Upper lobe of right lung (tissue), 1 donor: ENCODE results near the gene ALG12. TPM values are rescaled to one million over a fixed set of nuclear protein-coding genes. Genes with fewer than 3 reads are reported as not detected.

Experiments
- ATAC-seq: fragments of 200-7000 bp; cut with Tn5 transposase; one replicate; pipeline ENCODE4 v1.9.1; 2020; ENCODE audit warnings: mild to moderate bottlenecking, moderate library complexity
- DNase-seq: peaks from one replicate; pipeline ENCODE4 v3.0.0-alpha.2; 2020
- H3K27ac ChIP-seq: fragments of 200-600 bp; one replicate; pipeline ENCODE4 v1.8.0; 2022
- H3K27me3 ChIP-seq: fragments of 200-600 bp; one replicate; pipeline ENCODE4 v1.8.0; 2022; ENCODE audit warnings: mild to moderate bottlenecking
- H3K36me3 ChIP-seq: fragments of 200-600 bp; one replicate; pipeline ENCODE4 v1.8.0; 2022
- H3K4me1 ChIP-seq: fragments of 200-600 bp; one replicate; pipeline ENCODE4 v1.8.0; 2022
- H3K4me3 ChIP-seq: fragments of 200-600 bp; one replicate; pipeline ENCODE4 v1.8.0; 2022; ENCODE audit warnings: mild to moderate bottlenecking
- H3K9me3 ChIP-seq: fragments of 200-600 bp; one replicate; pipeline ENCODE4 v1.8.0; 2022
- intact Hi-C: fragments of 100-400 bp; cut with DNase I; formaldehyde crosslinking; loops from one replicate; pipeline ENCODE4 v1.11.0; 2022
- total RNA-seq: library from RNA; stranded (reverse); fragmentation: NEBNext Ultra II Directional; extraction: Animal tissue kit (Norgen Biotek cat#: 25700); gene quantifications from one replicate; pipeline ENCODE4 v1.2.1, GENCODE V29; 2021
- TF ChIP-seq, protein P1 (sequence below): fragments of 200-600 bp; IDR thresholded peaks from one replicate; pipeline ENCODE4 v1.8.0; 2022; ENCODE audit warnings: antibody characterized with exemption
- donor health status: DM: no; HTN: yes; CAD: no; lungs with severe emphysema.

The ALG12 gene
- total RNA-seq, 1 donor from 2014 or later, result 28.1 TPM

DNA sequence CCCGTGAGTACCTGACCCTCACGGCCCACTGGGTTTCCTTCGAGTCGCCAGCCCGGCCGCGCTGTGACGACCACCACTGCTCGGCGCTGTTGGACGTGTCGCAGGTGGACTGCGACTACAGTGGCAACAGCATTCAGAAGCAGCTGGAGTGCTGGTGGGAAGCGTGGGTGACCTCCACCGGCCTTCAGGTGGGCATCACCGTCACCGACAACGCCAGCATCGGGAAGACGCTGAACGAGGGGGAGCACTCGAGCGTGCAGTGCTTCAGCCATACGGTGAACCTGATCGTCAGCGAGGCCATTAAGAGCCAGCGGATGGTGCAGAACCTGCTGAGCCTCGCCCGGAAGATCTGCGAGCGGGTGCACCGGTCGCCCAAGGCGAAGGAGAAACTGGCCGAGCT is 32.4 kb downstream of the ALG12 start:
- Histone ChIP-seq H3K27me3 (no peaks in the 10 kb centered on the region), H3K36me3 (peaks cover 40% of the 10 kb centered on the region), H3K4me1 (no peaks in the 10 kb centered on the region), H3K4me3 (no peak overlapping the region), H3K9me3 (no peaks in the 10 kb centered on the region), H3K27ac (no peak overlapping the region)
- intact Hi-C loops, result no loop called here
- ATAC-seq (no peak), DNase-seq (peak; percentile 46)
- TF ChIP-seq, protein P1, sequence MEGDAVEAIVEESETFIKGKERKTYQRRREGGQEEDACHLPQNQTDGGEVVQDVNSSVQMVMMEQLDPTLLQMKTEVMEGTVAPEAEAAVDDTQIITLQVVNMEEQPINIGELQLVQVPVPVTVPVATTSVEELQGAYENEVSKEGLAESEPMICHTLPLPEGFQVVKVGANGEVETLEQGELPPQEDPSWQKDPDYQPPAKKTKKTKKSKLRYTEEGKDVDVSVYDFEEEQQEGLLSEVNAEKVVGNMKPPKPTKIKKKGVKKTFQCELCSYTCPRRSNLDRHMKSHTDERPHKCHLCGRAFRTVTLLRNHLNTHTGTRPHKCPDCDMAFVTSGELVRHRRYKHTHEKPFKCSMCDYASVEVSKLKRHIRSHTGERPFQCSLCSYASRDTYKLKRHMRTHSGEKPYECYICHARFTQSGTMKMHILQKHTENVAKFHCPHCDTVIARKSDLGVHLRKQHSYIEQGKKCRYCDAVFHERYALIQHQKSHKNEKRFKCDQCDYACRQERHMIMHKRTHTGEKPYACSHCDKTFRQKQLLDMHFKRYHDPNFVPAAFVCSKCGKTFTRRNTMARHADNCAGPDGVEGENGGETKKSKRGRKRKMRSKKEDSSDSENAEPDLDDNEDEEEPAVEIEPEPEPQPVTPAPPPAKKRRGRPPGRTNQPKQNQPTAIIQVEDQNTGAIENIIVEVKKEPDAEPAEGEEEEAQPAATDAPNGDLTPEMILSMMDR, result no peak

DNA sequence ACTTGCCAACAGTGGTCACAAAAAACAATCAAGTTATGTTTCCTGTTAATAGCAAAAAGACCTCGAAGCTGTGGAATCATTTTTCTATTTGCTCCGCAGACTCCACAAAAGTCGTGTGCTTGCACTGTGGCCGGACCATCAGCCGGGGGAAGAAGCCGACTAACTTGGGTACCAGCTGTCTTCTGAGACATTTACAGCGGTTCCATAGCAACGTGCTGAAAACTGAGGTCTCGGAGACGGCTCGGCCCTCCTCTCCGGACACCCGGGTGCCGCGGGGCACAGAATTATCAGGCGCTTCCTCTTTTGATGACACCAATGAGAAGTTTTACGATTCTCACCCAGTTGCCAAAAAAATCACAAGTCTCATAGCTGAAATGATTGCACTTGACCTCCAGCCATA is 33.0 kb downstream of the ALG12 start:
- H3K4me1 ChIP-seq, result no peaks in the 10 kb centered on the region
- DNase-seq, result peak; percentile 33
- H3K9me3 ChIP-seq, result no peaks in the 10 kb centered on the region
- ATAC-seq, result no peak
- peaks cover 40% of the 10 kb centered on the region for H3K36me3 ChIP-seq
- no peak overlapping the region for H3K4me3 ChIP-seq
- TF ChIP-seq, protein P1, result no peak
- H3K27me3 ChIP-seq, result no peaks in the 10 kb centered on the region
- intact Hi-C loops, result no loop called here
- no peak overlapping the region for H3K27ac ChIP-seq

DNA sequence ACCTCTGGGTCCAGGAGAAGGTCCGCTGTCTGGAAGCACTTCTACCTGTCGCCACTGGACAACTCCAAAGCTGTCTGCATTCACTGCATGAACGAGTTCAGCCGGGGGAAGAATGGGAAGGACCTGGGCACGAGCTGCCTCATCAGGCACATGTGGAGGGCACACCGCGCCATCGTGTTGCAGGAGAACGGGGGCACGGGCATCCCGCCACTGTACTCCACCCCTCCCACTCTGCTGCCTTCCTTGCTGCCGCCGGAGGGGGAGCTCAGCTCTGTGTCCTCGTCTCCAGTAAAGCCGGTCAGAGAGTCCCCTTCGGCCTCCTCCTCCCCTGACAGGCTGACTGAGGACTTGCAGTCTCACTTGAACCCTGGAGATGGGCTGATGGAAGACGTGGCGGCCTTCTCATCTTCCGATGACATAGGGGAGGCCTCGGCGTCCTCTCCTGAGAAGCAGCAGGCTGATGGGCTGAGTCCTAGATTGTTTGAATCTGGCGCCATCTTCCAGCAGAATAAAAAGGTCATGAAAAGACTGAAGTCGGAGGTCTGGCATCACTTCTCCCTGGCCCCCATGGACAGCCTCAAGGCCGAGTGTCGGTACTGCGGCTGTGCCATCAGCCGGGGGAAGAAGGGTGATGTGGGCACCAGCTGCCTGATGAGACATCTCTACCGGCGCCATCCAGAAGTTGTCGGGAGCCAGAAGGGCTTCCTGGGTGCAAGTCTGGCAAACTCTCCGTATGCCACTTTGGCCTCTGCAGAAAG is 33.6 kb downstream of the ALG12 start:
- H3K4me3 ChIP-seq, result no peak overlapping the region
- DNase-seq (peak; percentile 54), ATAC-seq (no peak)
- H3K36me3 ChIP-seq, result peaks cover 40% of the 10 kb centered on the region
- no peaks in the 10 kb centered on the region for H3K27me3 ChIP-seq
- TF ChIP-seq, protein P1, result no peak
- intact Hi-C loops, result no loop called here
- H3K4me1 ChIP-seq, result no peaks in the 10 kb centered on the region
- no peak overlapping the region for H3K27ac ChIP-seq
- H3K9me3 ChIP-seq, result no peaks in the 10 kb centered on the region

DNA sequence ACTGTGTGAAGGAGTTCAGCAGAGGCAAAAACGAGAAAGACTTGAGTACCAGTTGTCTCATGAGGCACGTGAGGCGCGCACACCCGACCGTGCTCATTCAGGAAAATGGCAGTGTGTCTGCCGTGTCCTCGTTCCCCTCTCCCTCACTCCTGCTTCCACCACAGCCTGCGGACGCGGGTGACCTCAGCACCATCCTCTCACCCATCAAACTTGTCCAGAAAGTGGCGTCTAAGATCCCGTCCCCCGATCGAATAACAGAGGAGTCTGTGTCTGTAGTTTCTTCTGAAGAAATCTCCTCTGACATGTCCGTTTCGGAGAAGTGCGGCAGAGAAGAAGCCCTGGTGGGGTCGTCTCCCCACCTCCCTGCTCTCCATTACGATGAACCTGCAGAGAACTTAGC is 34.2 kb downstream of the ALG12 start:
- Histone ChIP-seq H3K36me3 (peaks cover 40% of the 10 kb centered on the region), H3K4me3 (no peak overlapping the region)
- peak; percentile 40 for DNase-seq

DNA sequence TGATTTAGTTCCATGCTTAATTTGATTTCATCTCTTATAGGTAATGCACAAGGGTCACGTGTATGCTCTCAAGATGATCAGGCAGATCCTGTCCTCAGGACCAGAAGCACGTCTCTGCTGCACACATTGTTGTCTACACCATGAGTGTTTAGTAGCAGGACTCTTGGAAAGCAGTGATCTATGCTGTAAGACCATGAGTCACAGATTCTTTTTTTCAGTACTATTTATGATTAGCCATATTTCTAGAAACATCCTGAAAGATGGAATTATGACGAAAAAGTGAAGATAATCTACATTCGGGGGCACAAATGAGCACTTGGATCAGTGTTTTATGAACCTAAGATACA is 35.0 kb downstream of the ALG12 start:
- ATAC-seq, result no peak
- intact Hi-C loops, result no loop called here

More for the DNA sequence above, 34.2 kb downstream of the ALG12 start:
- H3K27me3 ChIP-seq, result no peaks in the 10 kb centered on the region
- TF ChIP-seq, protein P1, result no peak
- H3K4me1 ChIP-seq, result no peaks in the 10 kb centered on the region
- H3K9me3 ChIP-seq, result no peaks in the 10 kb centered on the region
- ATAC-seq, result no peak
- intact Hi-C loops, result no loop called here
- no peak overlapping the region for H3K27ac ChIP-seq

More for the DNA sequence above, 35.0 kb downstream of the ALG12 start:
- no peak for DNase-seq
- TF ChIP-seq, protein P1, result no peak
- Histone ChIP-seq H3K27me3 (no peaks in the 10 kb centered on the region), H3K36me3 (peaks cover 40% of the 10 kb centered on the region), H3K4me3 (no peak overlapping the region), H3K27ac (no peak overlapping the region), H3K9me3 (no peaks in the 10 kb centered on the region), H3K4me1 (no peaks in the 10 kb centered on the region)
